GM23248 (cell line): Measurements from ENCODE around the gene SBF2.

Source experiments
- EZH2 ChIP-seq: fragments of 200-600 bp; sonication (generic); IDR thresholded peaks from 2 replicates; pipeline ENCODE4 v1.6.1; 2018; ENCODE audit warnings: antibody characterized with exemption, mild to moderate bottlenecking; ENCODE audit not compliant: insufficient read depth, poor library complexity, severe bottlenecking
- EZH2phosphoT487 ChIP-seq: fragments of 200-600 bp; sonication (generic); IDR thresholded peaks from 2 replicates; pipeline ENCODE4 v1.6.1; 2018; ENCODE audit warnings: antibody characterized with exemption, moderate library complexity, mild to moderate bottlenecking, low read depth; ENCODE audit not compliant: insufficient read depth

DNA sequence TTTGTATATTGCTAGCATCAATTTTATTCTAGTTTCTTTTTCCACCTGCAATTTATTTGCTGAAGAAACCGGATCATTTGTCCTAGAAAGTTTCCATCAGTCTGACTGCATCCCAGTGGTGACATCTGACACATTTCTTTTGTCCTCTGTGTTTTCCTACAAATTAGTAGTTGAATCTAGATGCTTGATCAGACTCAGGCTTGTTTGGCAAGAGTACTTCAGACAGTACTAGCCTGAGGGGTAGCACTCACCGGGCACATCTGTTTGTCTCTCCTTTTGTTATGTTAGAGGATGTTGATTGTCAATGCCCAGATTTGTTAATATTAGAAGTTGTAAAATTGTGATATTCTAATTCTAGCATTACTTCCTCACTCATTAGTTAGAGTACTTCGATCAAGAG lies 425.4 kb downstream of the SBF2 start:
- TF ChIP-seq EZH2 (no peak), EZH2phosphoT487 (no peak)
